D721Med (cell line): ENCODE measurements around the gene P2RX1.

Experiments used
- DNase-seq: peaks from one replicate; pipeline ENCODE4 v3.0.0; 2011; ENCODE audit warnings: low spot score; ENCODE audit not compliant: insufficient read length
- FAIRE-seq: peaks from 2 replicates; lab custom pipeline; 2011; peaks lifted over from hg19 to GRCh38; lab: Jason Lieb, UNC
- CTCF ChIP-seq: IDR thresholded peaks from 2 replicates; pipeline ENCODE4 v1.5.1; 2012; ENCODE audit warnings: mild to moderate bottlenecking, control low read depth; ENCODE audit not compliant: insufficient read depth; ENCODE audit errors: missing control alignments

P2RX1 gene

GRCh38 chr17:3956327-3956957 lies 40.2 kb upstream of the P2RX1 start:
- TF ChIP-seq CTCF = no peak
- no peak for FAIRE-seq
- no peak for DNase-seq

GRCh38 chr17:3955673-3955988 lies 39.4 kb upstream of the P2RX1 start:
- TF ChIP-seq CTCF = no peak
- FAIRE-seq (no peak), DNase-seq (no peak)

- FAIRE-seq = no peak
- DNase-seq = no peak
- no peak for TF ChIP-seq CTCF
Measured at GRCh38 chr17:3954976-3955672, 38.9 kb upstream of the P2RX1 start.

GRCh38 chr17:3954086-3954485 lies 37.8 kb upstream of the P2RX1 start:
- FAIRE-seq = no peak
- TF ChIP-seq CTCF = no peak

GRCh38 chr17:3953542-3953941 lies 37.3 kb upstream of the P2RX1 start:
- FAIRE-seq (no peak), DNase-seq (no peak)
- TF ChIP-seq CTCF = no peak

More at GRCh38 chr17:3954086-3954485, 37.8 kb upstream of the P2RX1 start:
- no peak for DNase-seq

- no peak for DNase-seq
- no peak for FAIRE-seq
- no peak for TF ChIP-seq CTCF
Measured at GRCh38 chr17:3952186-3952585, 35.9 kb upstream of the P2RX1 start.

GRCh38 chr17:3951420-3951819 lies 35.2 kb upstream of the P2RX1 start:
- no peak for TF ChIP-seq CTCF
- no peak for DNase-seq
- no peak for FAIRE-seq
